GF-D8 (cell line): Measurements from ENCODE around the gene ZCCHC14.
"Not testable (repeated sequence)": the region's sequence is repeated elsewhere in the genome, so short reads cannot be mapped to it uniquely, and the experiment has no call there.

Experiments used
- DNase-seq: peaks from one replicate; lab custom pipeline; 2025; lab: John Stamatoyannopoulos, UW

ZCCHC14 gene

DNA sequence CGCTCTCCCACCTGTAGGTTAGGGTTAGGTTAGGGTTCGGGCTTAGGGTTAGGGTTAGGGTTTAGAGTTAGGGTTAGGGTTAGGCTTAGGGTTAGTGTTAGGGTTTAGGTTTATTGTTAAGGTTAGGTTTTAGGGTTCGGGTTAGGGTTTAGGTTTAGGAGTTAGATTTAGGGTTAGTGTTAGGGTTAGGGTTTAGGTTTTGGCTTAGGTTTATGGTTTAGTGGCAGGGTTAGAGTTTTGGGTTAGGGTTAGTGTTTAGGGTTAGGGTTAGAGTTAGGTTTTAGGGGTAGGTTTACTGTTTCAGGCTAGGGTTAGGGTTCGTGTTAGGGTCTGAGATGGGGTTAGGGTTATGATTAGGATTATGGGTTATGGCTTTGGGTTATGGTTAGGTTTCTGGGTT is 31.6 kb upstream of the ZCCHC14 start:
- DNase-seq: no peak

GRCh38 chr16:87523605-87524004 is 30.8 kb upstream of the ZCCHC14 start:
- DNase-seq: not testable (repeated sequence)

GRCh38 chr16:87521764-87522163 is 28.9 kb upstream of the ZCCHC14 start:
- not testable (repeated sequence) for DNase-seq

DNA sequence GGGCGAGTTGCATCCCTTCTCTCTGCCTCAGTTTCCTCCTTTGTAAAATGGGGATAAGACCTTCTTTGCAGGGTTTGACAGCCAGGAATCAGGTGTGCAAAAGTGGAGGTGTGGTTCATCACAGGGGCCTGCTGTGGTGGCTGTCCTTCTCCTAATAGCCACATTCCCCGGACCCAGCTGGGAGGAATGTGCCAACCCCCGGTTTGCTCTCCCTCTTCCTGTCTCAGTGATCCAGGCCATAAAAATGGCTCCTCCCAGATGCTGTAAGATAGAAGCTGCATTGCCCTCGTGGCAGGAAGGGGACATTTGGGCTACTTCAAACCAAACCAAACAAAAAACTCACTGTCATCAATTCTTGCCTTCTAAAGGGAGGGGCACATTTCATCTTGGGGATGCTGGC is 26.3 kb upstream of the ZCCHC14 start:
- not testable (repeated sequence) for DNase-seq

DNA sequence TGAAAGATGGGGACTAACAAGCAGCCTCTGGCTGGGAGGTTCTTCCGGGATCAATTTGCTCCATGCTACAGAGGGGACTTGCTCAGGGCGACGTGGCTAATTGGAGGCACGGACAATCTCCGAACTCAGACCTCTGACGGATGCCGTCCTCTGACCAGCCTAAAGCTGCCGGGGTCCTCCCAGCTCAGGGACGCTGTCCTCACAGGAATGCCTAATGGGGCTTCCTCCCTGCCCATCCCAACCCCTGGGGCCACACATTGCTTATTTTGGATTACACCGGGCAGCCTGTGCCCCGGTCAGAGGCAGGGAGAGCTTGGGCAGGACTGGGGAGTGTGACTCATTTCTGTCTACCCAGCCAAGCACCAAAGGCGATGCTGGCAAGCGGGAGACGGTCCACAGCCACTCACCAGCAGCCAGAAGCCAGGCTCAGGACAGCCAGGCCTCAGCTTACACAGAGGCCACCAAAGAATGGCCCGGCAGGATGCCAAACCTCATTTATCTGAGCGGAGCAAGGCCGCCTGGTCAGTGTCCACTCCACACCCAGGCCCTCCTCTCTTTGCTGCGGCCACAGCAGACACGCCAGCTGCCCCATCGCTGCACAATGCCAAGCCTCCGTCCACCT is 25.7 kb upstream of the ZCCHC14 start:
- DNase-seq: not testable (repeated sequence)

DNA sequence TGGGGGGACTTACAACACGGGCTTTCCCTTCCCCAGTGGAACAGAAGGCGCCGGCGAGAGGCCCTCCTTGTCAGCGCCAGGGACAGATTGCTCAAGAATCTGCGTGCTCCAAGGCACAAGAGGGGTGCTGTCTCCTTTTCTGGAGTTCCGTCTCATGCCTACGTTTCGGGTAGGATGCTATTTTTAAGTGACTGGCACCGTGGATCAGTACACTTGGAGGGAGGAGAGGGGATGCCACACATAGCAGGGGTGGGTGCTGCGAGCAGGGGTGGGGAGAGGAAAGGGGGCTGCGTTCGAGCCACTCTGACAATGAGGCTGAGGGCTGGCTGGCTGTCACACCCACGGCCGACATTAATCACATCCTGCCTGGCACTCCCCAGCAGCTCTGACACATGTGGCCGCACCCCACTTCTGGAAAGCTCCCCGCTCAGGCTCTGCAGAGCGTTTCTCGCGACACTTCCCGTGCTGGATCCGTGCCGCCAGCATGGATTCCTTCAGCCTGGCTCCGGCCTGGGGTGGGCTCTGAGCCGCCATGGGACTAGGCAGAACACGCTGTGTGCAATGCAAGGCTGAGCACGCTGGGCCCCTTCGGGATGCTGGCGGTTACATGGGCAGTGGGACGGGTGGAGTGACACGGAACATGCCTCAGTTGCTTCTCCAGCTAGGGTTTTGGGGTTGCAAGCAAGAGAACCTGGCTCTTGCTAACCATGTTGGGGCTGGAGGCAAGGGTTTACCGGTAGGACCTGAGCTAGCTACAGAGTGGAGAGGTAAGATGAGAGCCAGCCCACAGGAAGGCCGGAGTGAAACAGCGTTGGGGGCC is 25.0 kb upstream of the ZCCHC14 start:
- DNase-seq: not testable (repeated sequence)

DNA sequence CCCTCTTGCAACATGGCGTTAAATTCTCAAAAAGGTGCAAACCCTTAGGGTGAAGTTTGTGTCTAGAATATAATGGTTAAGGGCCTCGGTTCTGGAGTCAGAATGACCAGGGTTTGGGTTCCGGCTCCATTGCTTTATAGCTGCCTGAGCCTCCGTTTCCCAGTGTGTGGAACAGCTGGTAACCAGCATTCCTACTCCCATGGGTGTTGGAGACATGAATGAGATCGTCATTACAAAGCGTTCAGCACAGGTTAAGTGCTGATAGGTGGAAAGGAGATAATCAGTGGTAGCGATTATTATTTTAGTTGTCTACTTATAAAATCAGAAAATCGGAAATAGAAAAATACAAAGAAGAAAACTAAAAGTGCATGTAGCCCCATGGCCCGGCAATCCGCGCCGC is 23.5 kb upstream of the ZCCHC14 start:
- DNase-seq: no peak

- DNase-seq: no peak
Measured at GRCh38 chr16:87515475-87516330, 22.9 kb upstream of the ZCCHC14 start.

DNA sequence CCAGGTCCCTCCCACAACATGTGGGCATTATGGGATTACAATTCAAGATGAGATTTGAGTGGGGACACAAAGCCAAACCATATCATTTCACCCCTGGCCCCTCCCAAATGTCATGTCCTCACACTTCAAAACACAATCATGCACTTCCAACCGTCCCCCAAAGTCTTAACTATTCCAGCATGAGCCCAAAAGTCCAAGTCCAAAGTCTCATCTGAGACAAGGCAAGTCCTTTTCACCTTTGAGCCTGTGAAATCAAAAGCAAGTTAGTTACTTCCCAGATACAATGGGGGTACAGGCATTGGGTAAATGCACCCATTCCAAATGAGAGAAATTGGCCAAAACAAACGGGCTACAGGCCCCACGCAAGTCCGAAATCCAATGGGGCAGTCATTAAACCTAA is 17.0 kb upstream of the ZCCHC14 start:
- DNase-seq: not testable (repeated sequence)

DNA sequence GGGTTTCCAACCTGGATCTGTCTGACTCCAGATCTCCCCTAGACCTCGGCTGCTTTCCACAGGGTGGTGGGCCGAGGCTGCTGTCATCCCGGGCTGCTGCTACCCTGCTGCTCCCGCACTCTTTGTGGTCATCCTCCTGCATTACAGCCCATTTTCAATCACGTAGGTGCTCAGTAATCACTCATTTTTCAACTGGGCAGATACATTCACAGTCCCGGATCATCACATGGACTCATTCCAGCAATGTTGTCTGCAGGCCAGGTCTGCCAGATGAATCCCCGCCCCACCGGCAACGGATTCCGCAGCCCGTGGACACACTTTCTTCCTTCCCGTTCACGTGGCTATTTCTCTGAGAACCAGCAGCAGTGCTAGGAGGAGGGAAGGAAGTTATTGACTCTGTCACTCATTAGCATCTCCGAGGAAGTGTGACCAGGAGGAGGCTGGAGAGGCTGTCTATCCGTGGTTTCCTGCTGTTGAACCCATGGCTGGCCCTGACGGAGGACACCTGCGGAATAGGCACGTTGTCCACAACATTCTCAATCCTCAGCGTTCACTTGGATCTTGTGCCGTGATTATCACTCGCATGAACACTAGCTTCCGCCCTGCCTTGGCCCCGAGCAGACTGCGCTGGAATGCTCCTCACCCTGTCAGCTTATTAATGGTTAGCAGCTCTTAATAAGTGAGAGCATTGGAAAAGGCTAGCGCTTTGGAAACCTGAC is 14.7 kb upstream of the ZCCHC14 start:
- DNase-seq: peak; percentile 10

DNA sequence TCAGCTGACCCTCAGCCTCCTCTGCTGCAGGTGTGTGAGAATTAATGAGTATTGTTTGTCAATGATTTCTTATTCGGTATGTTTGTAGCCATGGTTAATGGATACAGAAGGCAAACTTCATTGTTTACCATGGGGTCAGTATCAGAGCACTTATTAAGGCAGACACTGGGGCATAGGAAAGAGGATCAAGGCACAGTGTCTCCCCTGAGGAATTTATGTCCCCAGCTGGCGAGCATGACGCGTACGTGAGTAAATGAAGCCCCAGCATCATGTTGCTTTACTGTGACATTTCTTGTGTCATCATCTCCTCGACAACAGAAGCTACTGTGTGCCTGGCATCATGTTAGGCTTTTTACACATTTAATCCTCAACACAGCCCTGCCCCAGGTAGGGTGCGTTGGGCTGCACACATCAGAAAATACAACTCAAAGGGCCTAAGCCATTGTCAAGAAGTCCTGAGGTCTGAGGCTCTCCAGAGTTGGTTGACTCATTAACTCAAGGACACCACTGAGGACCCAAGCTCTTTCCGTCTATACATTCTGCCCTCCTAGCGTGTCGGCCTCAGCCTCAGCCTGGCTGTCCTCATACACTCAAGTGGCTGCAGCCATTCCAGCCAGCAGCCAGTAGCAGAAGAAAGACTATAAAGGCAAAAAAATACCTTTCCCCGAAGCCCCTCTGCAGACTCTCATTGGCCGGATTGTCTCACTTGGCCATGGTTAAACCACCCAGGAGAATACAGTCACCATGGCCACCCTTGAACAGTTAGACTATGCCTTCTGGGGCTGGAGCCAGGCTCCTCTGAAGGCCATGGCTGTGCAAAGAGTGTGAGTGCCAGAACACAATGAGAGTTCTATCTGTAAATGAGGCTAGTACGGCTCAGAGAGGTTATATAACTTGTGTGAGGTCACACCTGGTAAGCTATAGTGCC is 13.9 kb upstream of the ZCCHC14 start:
- no peak for DNase-seq

DNA sequence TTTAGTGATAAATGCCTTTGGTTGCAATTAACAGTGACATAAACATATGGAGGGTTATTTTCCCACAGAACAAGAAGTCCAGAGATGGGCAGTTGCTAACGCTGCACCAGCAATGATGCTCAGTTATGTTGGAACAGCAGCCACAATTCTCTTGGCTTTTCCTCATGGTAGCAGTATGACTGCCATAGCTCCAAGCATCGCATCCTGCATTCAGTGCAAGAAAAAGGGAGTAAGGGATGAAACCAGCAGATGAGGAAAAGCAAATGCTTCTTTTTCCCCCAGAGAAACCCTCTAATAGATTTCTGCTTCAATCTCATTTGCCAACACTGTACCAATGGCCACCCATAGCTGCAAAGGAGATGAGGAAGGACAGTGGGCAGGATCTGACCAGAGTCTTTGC is 13.0 kb upstream of the ZCCHC14 start:
- no peak for DNase-seq

- not testable (repeated sequence) for DNase-seq
Measured at GRCh38 chr16:87503232-87503937, 10.6 kb upstream of the ZCCHC14 start.

DNA sequence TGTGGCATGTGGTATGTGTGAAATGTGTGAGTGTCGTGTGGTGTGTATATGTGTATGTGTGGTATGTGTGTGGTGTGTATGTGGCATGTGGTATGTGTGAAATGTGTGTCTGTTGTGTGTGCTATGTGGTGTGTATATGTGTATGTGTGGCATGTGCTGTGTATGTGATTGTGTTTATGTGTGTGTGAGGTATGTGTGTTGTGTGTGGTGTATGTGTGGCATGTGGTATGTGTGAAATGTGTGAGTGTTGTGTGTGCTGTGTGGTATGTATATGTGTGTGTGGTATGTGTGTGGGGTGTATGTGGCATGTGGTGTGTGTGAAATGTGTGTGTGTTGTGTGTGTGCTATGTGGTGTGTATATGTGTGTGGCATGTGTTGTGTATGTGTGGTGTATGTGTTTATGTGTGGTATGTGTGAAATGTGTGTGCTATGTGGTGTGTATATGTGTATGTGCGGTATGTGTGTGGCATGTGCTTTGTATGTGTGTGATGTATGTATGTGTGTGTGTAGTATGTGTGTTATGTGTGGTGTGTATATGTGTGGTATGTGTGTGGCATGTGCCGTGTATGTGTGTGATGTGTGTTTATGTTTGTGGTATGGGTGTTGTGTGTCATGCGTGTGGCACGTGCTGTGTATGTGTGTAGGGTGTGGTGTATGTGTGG is 9.6 kb upstream of the ZCCHC14 start:
- DNase-seq: no peak

DNA sequence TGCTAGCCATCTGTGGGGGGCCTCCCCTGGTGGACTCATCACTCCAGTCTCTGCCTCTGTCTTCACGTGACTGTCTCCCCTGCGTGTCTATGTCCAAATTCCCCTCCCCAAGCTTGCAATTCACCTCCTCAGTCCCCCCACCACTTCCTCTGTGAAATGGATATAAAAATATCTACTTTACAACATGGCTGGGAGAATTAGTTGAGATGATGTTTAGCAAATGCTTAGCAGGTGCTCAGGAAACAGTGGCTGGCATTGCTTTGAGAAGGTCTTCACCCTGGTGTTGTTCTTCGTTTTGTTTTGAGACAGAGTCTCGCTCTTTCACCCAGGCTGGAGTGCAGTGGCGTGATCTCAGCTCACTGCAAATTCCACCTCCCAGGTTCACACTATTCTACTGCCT is 8.3 kb upstream of the ZCCHC14 start:
- no peak for DNase-seq

- no peak for DNase-seq
Measured at GRCh38 chr16:87499189-87499486, 6.3 kb upstream of the ZCCHC14 start.

DNA sequence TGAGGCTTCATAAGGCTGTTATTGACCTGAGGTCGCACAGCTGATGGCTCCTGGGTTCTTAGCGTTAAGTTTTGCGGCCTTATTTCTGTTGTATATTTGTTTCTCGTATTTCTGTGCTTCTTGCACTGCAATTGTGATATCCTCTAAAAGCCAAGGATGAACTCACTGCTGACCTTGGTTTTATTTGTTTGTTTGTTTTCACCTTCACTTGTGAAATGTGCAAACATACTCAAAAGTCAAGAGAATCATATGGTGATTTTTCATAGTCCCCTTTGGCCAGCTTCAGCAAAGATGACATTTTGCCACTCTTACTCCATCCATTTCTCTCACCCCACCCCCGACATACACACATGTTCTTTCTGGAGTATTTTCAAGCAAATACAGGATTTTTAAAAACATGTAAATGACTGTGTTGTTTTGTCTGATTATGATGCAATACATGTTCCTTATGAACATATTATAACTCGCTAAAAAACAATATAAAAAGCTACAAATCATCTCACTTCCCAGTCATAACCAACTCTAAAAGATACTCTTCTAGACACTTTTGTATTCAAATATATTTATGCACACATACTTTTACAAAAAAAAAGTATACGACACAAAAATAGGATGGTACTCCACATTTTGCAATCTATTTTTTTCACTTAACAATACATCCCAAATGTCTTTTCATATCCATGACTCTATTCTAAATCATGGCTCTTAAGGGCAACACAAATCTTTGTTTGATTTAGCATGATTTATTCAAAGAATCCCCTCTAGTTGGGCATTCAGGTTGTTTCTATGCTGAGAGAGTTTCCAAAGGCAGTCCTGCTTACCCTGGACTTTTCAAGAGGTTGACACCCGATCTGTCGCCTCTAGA is 5.7 kb upstream of the ZCCHC14 start:
- DNase-seq: no peak

GRCh38 chr16:87497767-87498290 is 5.0 kb upstream of the ZCCHC14 start:
- not testable (repeated sequence) for DNase-seq
